ENCODE data around the gene DNAJB2. TPM values are rescaled to one million over a fixed set of nuclear protein-coding genes. Genes with fewer than 3 reads are reported as not detected.

Gene DNAJB2
- total RNA-seq (10 to 100 TPM; 27.4 to 42.1 (median 40.0) TPM), polyA plus RNA-seq (10 to 100 TPM; 56.4 to 73.9 (median 67.3) TPM)

DNA sequence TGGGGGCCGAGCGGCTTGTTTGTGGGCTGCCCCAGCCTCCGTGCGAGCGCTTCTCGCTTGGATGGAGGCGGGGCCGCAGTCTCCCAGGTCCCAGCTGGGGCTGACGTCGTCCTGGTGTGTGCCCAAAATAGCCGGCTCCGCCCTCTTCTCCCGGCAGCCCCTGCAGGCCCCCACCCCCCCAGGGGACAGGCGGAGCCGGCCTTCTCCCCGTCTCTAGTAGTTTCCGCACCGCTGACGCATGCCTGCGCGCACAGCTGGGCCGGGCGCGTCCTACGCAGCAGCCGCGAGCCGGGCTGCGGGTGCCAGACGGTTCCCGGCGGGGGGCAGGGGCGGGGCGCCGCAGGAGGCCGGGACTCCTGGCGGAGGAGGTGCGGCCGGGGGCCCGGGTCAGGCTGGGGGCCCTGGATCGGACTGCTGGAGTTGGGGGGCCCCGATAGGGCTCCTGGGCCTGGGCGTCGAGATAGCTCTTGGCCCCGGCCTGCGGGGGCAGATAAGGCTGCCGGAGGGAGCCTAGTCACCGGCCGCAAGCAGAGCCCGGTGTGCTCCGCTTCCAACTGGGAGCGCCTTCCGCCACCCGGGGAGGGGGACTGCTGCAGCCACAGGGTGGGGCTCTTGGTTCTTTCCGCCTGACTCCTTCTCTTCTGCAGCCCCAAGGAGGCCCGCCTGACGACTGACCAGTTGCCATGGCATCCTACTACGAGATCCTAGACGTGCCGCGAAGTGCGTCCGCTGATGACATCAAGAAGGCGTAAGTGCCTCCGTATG lies at the start of gene DNAJB2:
TSS of gene DNAJB2 (plus strand) at position 216 of the 765 bp plus-strand sequence. CDS start at position 684, 468 bp downstream.
- DNase-seq = peak; percentile 100
- intact Hi-C loops (cut with DNase I) = loop anchor here (1.0 to 5.0 kb wide), 5 partner anchors 15 to 108 kb away; partner anchors contain the start of genes ABCB6, CNPPD1, DNPEP and TUBA4A
- TF ChIP-seq POLR2A (IDR thresholded peaks at IDR 0.05) = peak; percentile 56 to 73
- TF ChIP-seq POLR2AphosphoS5 (IDR thresholded peaks at IDR 0.05) = peak; percentile 89 to 95 (median 93)
- TF ChIP-seq EP300 (IDR thresholded peaks at IDR 0.05) = peak; percentile 16 to 97 (median 62)
- TF ChIP-seq, protein P1, sequence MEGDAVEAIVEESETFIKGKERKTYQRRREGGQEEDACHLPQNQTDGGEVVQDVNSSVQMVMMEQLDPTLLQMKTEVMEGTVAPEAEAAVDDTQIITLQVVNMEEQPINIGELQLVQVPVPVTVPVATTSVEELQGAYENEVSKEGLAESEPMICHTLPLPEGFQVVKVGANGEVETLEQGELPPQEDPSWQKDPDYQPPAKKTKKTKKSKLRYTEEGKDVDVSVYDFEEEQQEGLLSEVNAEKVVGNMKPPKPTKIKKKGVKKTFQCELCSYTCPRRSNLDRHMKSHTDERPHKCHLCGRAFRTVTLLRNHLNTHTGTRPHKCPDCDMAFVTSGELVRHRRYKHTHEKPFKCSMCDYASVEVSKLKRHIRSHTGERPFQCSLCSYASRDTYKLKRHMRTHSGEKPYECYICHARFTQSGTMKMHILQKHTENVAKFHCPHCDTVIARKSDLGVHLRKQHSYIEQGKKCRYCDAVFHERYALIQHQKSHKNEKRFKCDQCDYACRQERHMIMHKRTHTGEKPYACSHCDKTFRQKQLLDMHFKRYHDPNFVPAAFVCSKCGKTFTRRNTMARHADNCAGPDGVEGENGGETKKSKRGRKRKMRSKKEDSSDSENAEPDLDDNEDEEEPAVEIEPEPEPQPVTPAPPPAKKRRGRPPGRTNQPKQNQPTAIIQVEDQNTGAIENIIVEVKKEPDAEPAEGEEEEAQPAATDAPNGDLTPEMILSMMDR (IDR thresholded peaks at IDR 0.05) = no peak
- WGBS, 2 donors = 1% methylated on average over 65 of the region's 65 CpGs
- no peaks in the 10 kb centered on the region for H3K27me3 ChIP-seq
- peaks cover 0 to 47% (median 41%) of the 10 kb centered on the region in 4 donors for H3K4me1 ChIP-seq
- H3K4me3 ChIP-seq = peak within 1 kb of the TSS; percentile 72 to 86 (median 75)
- H3K27ac ChIP-seq = peak within 1 kb of the TSS; percentile 94 to 99 (median 95)
- no peaks in the 10 kb centered on the region for H3K9me3 ChIP-seq
- H3K36me3 ChIP-seq = peaks cover 10 to 40% (median 30%) of the 10 kb centered on the region in 4 donors

DNA sequence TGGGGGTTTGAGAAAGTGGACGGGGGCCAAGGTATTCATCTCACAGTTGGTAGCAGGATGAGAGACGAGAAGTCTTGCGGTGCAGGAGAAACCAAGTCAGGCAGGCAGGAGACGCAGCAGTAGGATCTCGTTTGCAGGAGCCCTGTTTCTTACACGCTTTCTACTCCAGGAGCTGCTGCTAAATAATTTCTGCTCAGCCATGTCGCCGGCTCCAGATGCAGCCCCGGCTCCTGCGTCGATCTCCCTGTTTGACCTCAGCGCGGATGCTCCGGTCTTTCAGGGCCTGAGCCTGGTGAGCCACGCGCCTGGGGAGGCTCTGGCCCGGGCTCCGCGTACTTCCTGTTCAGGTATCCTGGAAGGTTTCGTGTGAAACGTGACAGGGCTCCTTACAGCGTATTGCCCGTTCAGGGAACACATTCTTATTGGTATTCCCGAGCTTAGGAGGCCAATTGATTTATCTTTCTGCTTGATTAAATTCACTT lies 49.1 kb upstream of the DNAJB2 start:
- peak; percentile 80 for DNase-seq
- Histone ChIP-seq H3K9me3 (no peaks in the 10 kb centered on the region), H3K36me3 (peaks cover 35 to 53% (median 41%) of the 10 kb centered on the region in 4 donors), H3K4me1 (peaks cover 0 to 35% (median 31%) of the 10 kb centered on the region in 4 donors), H3K4me3 (peak overlapping the region; percentile 57 to 79 (median 68)), H3K27ac (peak overlapping the region; percentile 89 to 94 (median 94)), H3K27me3 (no peaks in the 10 kb centered on the region)
- TF ChIP-seq POLR2AphosphoS5 (IDR thresholded peaks at IDR 0.05) (peak in 2 of 4 donors; percentile 8), EP300 (IDR thresholded peaks at IDR 0.05) (no peak), POLR2A (IDR thresholded peaks at IDR 0.05) (no peak)
- intact Hi-C loops (cut with DNase I) = loop anchor here (2.0 kb wide), 1 partner anchor 15 kb away; the partner anchor contains the start of genes GLB1L and STK16
- 0 to 1% methylated on average over 24 of the region's 24 CpGs for WGBS, 2 donors

DNA sequence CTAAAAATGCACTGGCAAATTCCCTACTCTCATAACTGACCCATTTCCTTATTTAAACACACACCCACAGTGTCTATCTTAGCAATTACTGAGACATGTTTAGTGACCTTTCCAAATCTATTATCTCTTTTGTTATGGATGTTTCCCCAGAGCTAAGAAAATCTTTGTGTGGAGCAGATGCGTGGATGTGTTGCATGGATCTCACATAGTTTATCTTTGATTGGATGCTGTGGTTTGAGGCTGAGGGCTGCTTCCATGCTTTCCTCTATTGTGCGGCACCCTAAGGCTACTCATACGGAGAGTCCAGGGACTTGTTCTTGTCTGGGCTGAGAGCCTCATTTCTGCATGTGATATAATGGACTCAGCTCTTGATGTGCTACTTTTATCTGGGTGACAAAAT lies 44.8 kb upstream of the DNAJB2 start:
- Histone ChIP-seq H3K36me3 (peaks cover 49 to 75% (median 55%) of the 10 kb centered on the region in 4 donors), H3K27ac (no peak overlapping the region), H3K27me3 (no peaks in the 10 kb centered on the region), H3K9me3 (no peaks in the 10 kb centered on the region), H3K4me3 (no peak overlapping the region), H3K4me1 (peaks cover 0 to 16% (median 13%) of the 10 kb centered on the region in 4 donors)
- 76 to 95% methylated on average over 3 of the region's 3 CpGs for WGBS, 2 donors
- no peak for DNase-seq
- no peak for TF ChIP-seq EP300 (IDR thresholded peaks at IDR 0.05)
- TF ChIP-seq, protein P1 (IDR thresholded peaks at IDR 0.05) = no peak
- no peak for TF ChIP-seq POLR2A (IDR thresholded peaks at IDR 0.05)
- TF ChIP-seq POLR2AphosphoS5 (IDR thresholded peaks at IDR 0.05) = no peak
- intact Hi-C loops (cut with DNase I) = no loop called here

DNA sequence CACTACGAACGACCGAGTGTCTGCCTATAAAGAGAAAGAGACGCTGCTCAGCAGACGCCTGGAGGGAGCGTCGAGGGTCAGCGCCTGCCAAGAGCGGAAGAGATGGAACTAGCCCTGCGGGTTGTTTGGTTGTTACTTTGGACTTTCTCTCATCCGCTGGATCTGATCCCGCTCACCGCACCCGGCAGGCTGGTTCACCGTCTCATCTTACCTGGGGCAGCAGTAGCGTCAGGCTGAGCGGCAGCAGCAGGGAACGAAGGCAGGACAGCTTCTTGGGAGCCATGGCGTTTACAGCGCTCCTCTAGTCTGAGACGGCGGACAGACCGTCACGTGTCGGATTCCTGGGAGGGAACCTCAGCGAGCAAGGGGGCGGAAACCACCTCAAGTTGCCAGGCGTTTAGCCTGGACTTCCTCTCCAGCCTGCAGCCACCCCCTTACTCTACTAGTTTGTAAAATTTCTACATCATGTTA lies 35.8 kb upstream of the DNAJB2 start:
- no peaks in the 10 kb centered on the region for H3K9me3 ChIP-seq
- TF ChIP-seq POLR2AphosphoS5 (IDR thresholded peaks at IDR 0.05) (peak in 2 of 4 donors; percentile 61 to 65), EP300 (IDR thresholded peaks at IDR 0.05) (no peak), POLR2A (IDR thresholded peaks at IDR 0.05) (no peak)
- TF ChIP-seq, protein P1 (IDR thresholded peaks at IDR 0.05) = no peak
- peak overlapping the region; percentile 11 to 42 (median 34) for H3K4me3 ChIP-seq
- peaks cover 0 to 27% (median 24%) of the 10 kb centered on the region in 4 donors for H3K4me1 ChIP-seq
- H3K27ac ChIP-seq = peak overlapping the region in 3 of 4 donors; percentile 49 to 87 (median 52)
- intact Hi-C loops (cut with DNase I) = no loop called here
- no peaks in the 10 kb centered on the region for H3K27me3 ChIP-seq
- peaks cover 0 to 37% (median 7%) of the 10 kb centered on the region in 4 donors for H3K36me3 ChIP-seq
- DNase-seq = peak; percentile 81
- WGBS, 2 donors = 26 to 49% methylated on average over 28 of the region's 28 CpGs

DNA sequence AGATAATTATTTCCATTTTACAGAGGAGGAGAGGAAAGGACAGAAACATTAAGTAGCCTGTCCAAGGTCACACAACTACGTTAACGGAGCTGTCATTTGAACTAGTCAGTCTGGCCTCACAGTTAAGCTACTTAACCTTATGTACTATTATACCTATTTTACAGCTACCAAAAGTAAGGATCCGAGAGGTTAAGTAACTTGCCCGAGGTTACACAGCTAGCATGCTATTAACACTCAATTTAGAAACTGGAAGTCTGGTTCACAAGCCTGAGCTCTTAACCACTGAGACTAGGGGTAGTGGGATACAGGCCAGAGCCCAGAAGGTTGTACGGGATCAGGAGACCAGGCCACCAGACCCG lies 34.4 kb upstream of the DNAJB2 start:
- H3K4me3 ChIP-seq = peak overlapping the region; percentile 62 to 89 (median 74)
- peaks cover 0 to 41% (median 38%) of the 10 kb centered on the region in 4 donors for H3K4me1 ChIP-seq
- H3K27me3 ChIP-seq = no peaks in the 10 kb centered on the region
- peaks cover 0 to 29% (median 8%) of the 10 kb centered on the region in 4 donors for H3K36me3 ChIP-seq
- no peak for DNase-seq
- WGBS, 2 donors = 24 to 40% methylated on average over 6 of the region's 6 CpGs
- H3K9me3 ChIP-seq = no peaks in the 10 kb centered on the region
- H3K27ac ChIP-seq = peak overlapping the region; percentile 87 to 97 (median 92)
- intact Hi-C loops (cut with DNase I) = loop anchor here (2.0 kb wide), 1 partner anchor 14 kb away; no protein-coding TSS in a partner anchor
- no peak for TF ChIP-seq EP300 (IDR thresholded peaks at IDR 0.05)
- no peak for TF ChIP-seq POLR2A (IDR thresholded peaks at IDR 0.05)
- TF ChIP-seq, protein P1 (IDR thresholded peaks at IDR 0.05) = no peak
- TF ChIP-seq POLR2AphosphoS5 (IDR thresholded peaks at IDR 0.05) = no peak

Data from sigmoid colon (tissue), 7 donors.